HepG2 (cell line): ENCODE data around the gene MREG. TPM values are rescaled to one million over a fixed set of nuclear protein-coding genes. Genes with fewer than 3 reads are reported as not detected.

Experiments
- ATAC-seq: fragments of 200-7000 bp; cut with Tn5 transposase; 3 replicates; pipeline ENCODE4 v1.9.1; 2020; ENCODE audit warnings: mild to moderate bottlenecking, moderate library complexity
- BruUV-seq: library from RNA; stranded (reverse); fragments of 400-500 nt; replicated peaks from 2 replicates; lab custom pipeline; 2021; lab: Mats Ljungman, UMichigan
- CTCF ChIA-PET: fragments of 300-600 bp; formaldehyde crosslinking; extraction: SDS; loops from one replicate; lab custom pipeline; 2021; ENCODE audit warnings: low total read pairs, inconsistent platforms, low intra/inter-chr PET ratio; lab: Yijun Ruan, JAX
- POLR2A ChIA-PET: fragments of 350-600 bp; sonication (Branson Sonifier 250); formaldehyde crosslinking; loops from one replicate; lab custom pipeline; 2020; ENCODE audit warnings: antibody characterized with exemption, inconsistent platforms; lab: Yijun Ruan, JAX
- DNase-seq: peaks from one replicate; pipeline ENCODE4 v3.0.0-alpha.2; 2015; ENCODE audit warnings: low spot score
- FAIRE-seq: peaks from 3 replicates; lab custom pipeline; 2011; peaks lifted over from hg19 to GRCh38; lab: Jason Lieb, UNC
- H2AFZ ChIP-seq: one replicate; pipeline ENCODE4 v1.6.1; 2011; ENCODE audit warnings: low read length, inconsistent platforms
- H3K27ac ChIP-seq: fragments of 300-600 bp; 3 replicates; pipeline ENCODE4 v1.8.0; 2011; ENCODE audit warnings: mixed run types, mild to moderate bottlenecking, mixed read lengths, low read length, inconsistent platforms; ENCODE audit not compliant: insufficient read depth; ENCODE audit errors: extremely low read length
- H3K27me3 ChIP-seq, 2 experiments: fragments of 200-600 bp in 1 of 2; 2 replicates in 1 of 2; 3 replicates in 1 of 2; pipeline versions ENCODE4 v1.6.0 to v1.8.0; 2011; ENCODE audit warnings: low read length in 2 of 2, mild to moderate bottlenecking in 2 of 2, moderate library complexity in 2 of 2, inconsistent platforms in 1 of 2; ENCODE audit not compliant: insufficient read depth in 2 of 2, control insufficient read depth in 1 of 2
- H3K36me3 ChIP-seq, 2 experiments: fragments of 200-600 bp in 1 of 2; replicated peaks in 1 of 2; 2 replicates in 1 of 2; 3 replicates in 1 of 2; pipeline versions ENCODE4 v1.5.1 to v1.8.0; 2011; ENCODE audit warnings: low read length in 2 of 2, inconsistent platforms in 1 of 2; ENCODE audit not compliant: insufficient read depth in 2 of 2, control insufficient read depth in 1 of 2
- H3K4me1 ChIP-seq: 2 replicates; pipeline ENCODE4 v1.5.1; 2012; ENCODE audit warnings: low read length, inconsistent platforms; ENCODE audit not compliant: insufficient read depth
- H3K4me2 ChIP-seq: 2 replicates; pipeline ENCODE4 v1.6.0; 2011; ENCODE audit warnings: low read depth, low read length, inconsistent platforms
- H3K4me3 ChIP-seq, 3 experiments: fragments of 200-600 bp in 1 of 3; sonication (generic), shearing (Covaris generic) in 1 of 3; replicated peaks in 1 of 3; 2 replicates each; pipeline ENCODE4 v1.5.1; 2011 to 2016; ENCODE audit warnings: low read length in 3 of 3, inconsistent platforms in 2 of 3, low read depth in 2 of 3, mild to moderate bottlenecking in 2 of 3, control low read depth in 1 of 3, mixed read lengths in 1 of 3; ENCODE audit not compliant: insufficient read depth in 1 of 3
- H3K79me2 ChIP-seq: one replicate; pipeline ENCODE4 v1.6.1; 2011; ENCODE audit warnings: low read length, inconsistent platforms; ENCODE audit not compliant: insufficient read depth
- H3K9ac ChIP-seq: 2 replicates; pipeline ENCODE4 v1.6.0; 2011; ENCODE audit warnings: mild to moderate bottlenecking, low read depth, low read length, inconsistent platforms; ENCODE audit not compliant: insufficient read depth
- H3K9me3 ChIP-seq: 2 replicates; pipeline ENCODE4 v1.5.1; 2012; ENCODE audit warnings: mild to moderate bottlenecking, low read length
- H4K20me1 ChIP-seq: 2 replicates; pipeline ENCODE4 v1.6.0; 2011; ENCODE audit warnings: inconsistent platforms, mild to moderate bottlenecking, low read length, moderate library complexity; ENCODE audit not compliant: insufficient read depth
- FOXJ3 ChIP-seq: sonication (generic); formaldehyde crosslinking; IDR thresholded peaks from 2 replicates; pipeline ENCODE4 v1.4.0; 2020; ENCODE audit warnings: missing genetic modification reagents, mild to moderate bottlenecking, borderline replicate concordance
- PAXIP1 ChIP-seq: sonication (generic); formaldehyde crosslinking; conservative IDR thresholded peaks from 2 replicates; pipeline ENCODE4 v1.4.0; 2020; ENCODE audit warnings: mild to moderate bottlenecking, missing genetic modification reagents, moderate library complexity
- PHF5A ChIP-seq: IDR thresholded peaks from one replicate; pipeline ENCODE4 v1.6.1; 2018; ENCODE audit warnings: low read depth, missing genetic modification reagents; ENCODE audit not compliant: unreplicated experiment
- SIN3B ChIP-seq: fragments of 150-350 bp; IDR thresholded peaks from 2 replicates; pipeline ENCODE4 v1.6.1; 2014; ENCODE audit warnings: low read length
- ZBTB20 ChIP-seq: sonication (generic); formaldehyde crosslinking; IDR thresholded peaks from 2 replicates; pipeline ENCODE4 v1.8.1; 2023; ENCODE audit warnings: missing genetic modification reagents, low read depth, mild to moderate bottlenecking, borderline replicate concordance
- WGBS: methylation state at CpG from one replicate; pipeline ENCODE4 v1.1.6; 2017; ENCODE audit warnings: low lambda C conversion rate; 5-methylcytosine and 5-hydroxymethylcytosine counted together
- in situ Hi-C: cut with HindIII; loops from 2 replicates; pipeline ENCODE4 v1.10.0; 2017; ENCODE audit warnings: low pct_unique_long_range_greater_than_20kb; ENCODE audit not compliant: extremely low pct_ligation_motif_present
- intact Hi-C: fragments of 100-400 bp; cut with micrococcal nuclease; formaldehyde crosslinking; loops from one replicate; pipeline ENCODE4 v1.10.0; 2022; ENCODE audit not compliant: unreplicated experiment
- polyA plus RNA-seq, 8 experiments: library from polyadenylated mRNA; depleted of rRNA in 3 of 8; stranded (reverse) in 7 of 8; unstranded in 1 of 8; fragments of >200 nt; fragmentation: Illumina TruSeq in 4 of 8; extraction: Trizol in 4 of 8; gene quantifications; 2 replicates each; pipeline versions ENCODE4 v1.2.1 to v1.2.3, GENCODE V29; 2011 to 2016; ENCODE audit warnings: low read depth in 4 of 8, missing spikeins in 1 of 8, mixed read lengths in 1 of 8; ENCODE audit not compliant: insufficient read depth in 1 of 8
- total RNA-seq, 5 experiments: library from RNA; depleted of rRNA; stranded (reverse); fragments of >200 nt; fragmentation: Illumina TruSeq; extraction: Trizol; gene quantifications; 2 replicates each; pipeline ENCODE4 v1.2.3, GENCODE V29; 2016; ENCODE audit warnings: low read depth in 1 of 5

MREG gene
- total and polyA plus RNA-seq, 2 of the 13 experiments (the other 11 are each of a cell fraction or from before 2014, with no cell fraction given): 7.5 to 23.3 TPM

- Histone ChIP-seq H3K27ac (no peak overlapping the region), H4K20me1 (no peaks in the 10 kb centered on the region), H3K79me2 (peaks cover 25% of the 10 kb centered on the region), H2AFZ (no peak overlapping the region), H3K4me1 (peaks cover 19% of the 10 kb centered on the region; the same call in 1 of the 2 replicates), H3K4me3 (no peak overlapping the region), H3K9ac (no peak overlapping the region), H3K27me3 (no peaks in the 10 kb centered on the region), H3K36me3 (peaks cover 10 to 47% of the 10 kb centered on the region in 2 experiments), H3K4me2 (no peak overlapping the region), H3K9me3 (no peaks in the 10 kb centered on the region)
- ATAC-seq (no peak), FAIRE-seq (no peak), DNase-seq (no peak)
- WGBS: 99% methylated on average over 5 of the region's 5 CpGs
- no TSS peak for BruUV-seq
- ChIA-PET CTCF (no interaction called here), POLR2A (no interaction called here)
- in situ Hi-C loops: no loop called here
- intact Hi-C loops: no loop called here
- no peak for TF ChIP-seq SIN3B
- no peak for TF ChIP-seq PHF5A (CRISPR knock-in tag)
- no peak for TF ChIP-seq PAXIP1 (CRISPR knock-in tag)
- TF ChIP-seq FOXJ3 (CRISPR knock-in tag): no peak
- no peak for TF ChIP-seq ZBTB20
These were observed 42.9 kb downstream of the MREG start for GRCh38 chr2:215970425-215970824.
